Stimulated activated CD4-positive, alpha-beta T cell treated with anti-CD3 and anti-CD28 coated beads, Interleukin-15, amount 100 ng/mL, for 24 hours (primary cell): ENCODE measurements around the gene FAM13A.

Source experiments
- DNase-seq: peaks from one replicate; pipeline ENCODE4 v3.0.0-alpha.2; 2020

FAM13A gene

DNA sequence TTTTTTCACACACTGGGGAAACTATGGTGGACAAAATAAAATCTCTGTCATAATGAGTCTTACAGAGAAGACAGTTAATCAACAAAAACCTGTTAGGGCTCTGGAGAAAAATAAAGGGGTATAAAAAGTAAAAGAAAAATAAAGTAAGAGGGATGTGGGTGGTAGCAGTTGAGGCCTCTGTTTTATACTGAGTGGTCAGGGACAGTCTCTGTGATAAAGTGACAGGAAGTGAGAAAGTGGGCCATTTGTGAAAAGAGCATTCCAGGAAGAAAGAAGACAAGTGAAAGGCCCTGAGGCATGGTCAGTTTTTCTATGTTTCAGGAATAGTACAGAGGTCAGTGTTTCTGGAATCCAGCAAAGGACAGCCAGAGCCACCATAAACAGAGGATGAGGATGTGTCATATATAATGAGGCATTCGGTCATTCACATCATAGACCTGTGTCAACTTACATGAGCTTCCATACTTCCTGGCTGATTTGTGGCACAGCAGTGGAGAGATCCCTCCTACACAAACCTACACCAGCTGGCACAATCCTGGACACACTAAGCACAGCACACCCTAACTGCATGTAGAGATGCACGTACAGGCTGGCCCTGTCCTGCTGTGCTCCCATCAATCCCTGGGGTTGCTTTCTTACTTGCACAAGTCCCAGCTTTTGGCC, 295.0 kb downstream of the FAM13A start:
- no peak for DNase-seq

DNA sequence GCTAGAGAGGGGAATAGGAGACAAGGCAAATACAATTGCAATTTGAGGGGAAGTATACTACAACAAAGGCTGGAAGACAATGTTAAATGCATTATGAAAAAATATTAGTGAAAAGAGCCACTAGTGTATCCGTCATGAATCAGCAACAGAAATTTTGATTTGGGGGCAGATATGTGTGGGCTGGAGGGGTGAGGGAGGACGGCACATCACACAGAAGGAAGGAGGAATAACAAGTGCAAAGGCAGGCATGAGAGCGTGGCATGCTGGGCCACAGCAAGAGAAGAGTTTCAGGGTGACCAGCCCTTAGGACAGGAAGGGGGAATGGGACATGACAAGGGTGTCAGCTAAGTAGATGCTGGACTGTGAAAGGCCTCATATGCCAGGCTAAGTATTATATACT, 295.6 kb downstream of the FAM13A start:
- DNase-seq: no peak

DNA sequence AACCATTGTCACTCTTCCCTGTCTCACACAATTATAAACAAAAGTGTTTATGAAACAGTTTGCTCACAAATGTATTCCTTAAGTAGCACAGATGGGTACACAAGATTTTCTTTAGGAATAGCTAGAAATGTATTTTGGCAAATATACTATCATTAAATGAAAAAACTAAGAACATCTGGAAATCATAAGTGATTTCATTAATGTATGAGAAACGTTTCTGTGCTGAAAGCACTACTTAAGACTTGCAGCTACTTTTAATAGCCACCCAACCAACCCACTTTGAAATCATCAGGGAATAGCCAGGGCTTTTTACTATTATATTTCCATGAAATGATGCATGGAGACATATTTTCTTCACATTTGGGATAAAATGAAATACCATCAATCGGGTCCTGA, 297.1 kb downstream of the FAM13A start:
- DNase-seq: no peak

DNA sequence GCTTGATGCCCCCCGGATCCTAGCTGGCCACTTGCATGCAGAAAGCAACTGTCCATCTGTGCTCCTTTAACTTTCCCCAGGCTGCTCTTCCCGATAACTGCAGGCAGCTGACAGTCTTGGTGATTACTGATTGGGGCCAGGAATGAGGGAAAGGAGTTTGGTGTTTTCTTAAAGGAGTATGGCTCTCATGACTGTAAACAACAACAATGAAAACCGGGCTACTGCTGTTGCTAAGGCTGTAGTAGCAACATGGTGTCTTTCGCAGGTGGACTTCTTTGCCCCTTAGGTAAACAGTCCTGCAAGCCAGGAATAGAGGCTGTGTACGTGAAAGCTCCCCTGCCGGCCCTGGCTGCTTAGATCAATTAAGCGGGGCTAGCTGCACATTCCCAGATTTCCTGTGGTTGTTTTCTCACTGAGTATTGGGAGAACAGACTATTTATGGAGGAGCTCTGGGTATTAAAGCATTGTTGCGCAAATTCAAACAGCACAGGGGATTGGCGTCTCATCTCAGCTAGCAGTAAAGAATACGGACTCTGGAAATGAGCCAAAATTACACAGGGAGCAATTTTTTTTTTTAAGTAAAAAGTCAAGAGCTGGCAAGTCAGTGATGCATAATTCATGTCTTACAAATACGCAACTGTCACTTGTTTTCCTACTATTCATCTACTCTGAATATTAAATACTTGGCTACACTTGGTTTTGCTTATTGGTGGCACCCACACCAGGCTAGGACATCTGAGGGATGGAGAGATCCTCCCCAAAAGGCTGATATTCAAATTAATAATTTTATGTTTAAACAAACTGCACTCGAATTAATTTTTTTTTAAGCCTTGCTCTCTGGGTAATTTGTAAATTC, 297.7 kb downstream of the FAM13A start:
- no peak for DNase-seq

DNA sequence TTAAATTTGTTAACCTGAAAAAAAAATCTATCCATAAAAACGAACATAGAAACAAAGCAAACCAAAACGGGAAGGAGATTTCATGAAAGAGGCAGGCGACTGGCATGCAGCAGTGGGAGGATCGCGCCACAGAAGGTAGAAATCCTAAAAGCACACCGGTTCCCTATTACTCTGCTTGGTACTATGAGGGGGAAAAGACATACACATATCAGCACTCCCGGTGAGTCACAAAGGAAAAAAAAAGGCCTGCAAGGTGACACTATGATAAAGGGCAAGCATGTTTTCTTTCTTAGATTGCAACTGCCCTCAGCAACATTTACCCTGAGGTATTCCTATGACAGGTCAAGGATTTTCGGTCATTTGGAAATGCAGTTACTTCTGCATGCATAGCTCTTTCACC, 298.7 kb downstream of the FAM13A start:
- DNase-seq: no peak

DNA sequence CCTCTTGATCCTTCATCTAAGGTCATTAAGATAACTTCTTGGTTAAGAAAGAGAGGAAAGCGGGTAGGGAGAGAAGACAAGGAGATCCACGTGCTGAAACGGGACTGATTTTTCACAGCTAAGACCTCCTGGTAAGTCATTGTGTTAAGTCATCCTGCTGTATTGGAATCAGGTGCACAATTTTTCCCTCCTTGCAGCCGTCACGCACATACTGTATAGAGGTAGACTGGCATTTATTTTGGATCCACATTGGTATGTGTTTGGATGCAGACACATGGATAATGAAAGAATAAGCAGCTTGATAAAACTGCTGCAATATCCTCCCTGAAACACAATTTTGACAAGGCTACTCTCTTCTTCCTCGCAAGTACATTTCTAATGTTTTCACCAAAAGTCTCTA, 299.2 kb downstream of the FAM13A start:
- no peak for DNase-seq

DNA sequence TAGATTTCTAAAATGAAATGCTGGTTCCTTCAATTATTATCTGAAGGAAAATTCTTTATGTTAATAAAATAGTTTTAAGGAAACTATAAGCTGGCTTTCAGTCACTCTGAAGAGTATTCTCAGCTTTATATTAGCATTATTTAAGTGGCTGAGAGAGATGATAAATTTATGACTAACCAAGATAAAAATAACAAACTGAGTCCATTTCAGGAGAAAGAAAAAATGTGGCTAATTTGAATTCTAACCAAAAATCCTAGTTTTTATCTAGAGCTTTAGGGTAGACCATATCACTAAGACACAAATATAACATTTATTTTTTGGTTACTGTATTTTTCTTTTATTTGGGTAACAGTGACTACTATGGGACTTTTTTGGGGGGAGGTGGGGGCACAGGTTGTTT, 299.9 kb downstream of the FAM13A start:
- no peak for DNase-seq

DNA sequence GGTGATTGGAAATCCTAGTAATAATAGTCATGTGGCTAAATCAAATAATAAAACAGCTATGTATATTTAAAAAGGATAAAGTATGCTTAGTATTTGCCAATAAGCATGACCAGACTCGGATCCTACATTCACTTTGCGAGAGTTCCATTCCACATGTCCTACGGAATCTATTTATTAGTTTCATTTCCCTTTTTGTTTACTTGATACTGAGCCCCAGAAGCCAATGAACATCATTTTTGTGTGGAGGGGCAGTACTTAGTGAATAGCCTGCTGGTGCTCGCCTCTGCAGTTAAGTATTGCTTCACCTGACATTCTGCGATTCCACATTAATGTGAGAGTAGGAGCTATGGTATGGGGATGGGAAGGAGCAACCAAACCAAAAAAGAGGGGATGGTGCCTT, 300.8 kb downstream of the FAM13A start:
- DNase-seq: no peak

DNA sequence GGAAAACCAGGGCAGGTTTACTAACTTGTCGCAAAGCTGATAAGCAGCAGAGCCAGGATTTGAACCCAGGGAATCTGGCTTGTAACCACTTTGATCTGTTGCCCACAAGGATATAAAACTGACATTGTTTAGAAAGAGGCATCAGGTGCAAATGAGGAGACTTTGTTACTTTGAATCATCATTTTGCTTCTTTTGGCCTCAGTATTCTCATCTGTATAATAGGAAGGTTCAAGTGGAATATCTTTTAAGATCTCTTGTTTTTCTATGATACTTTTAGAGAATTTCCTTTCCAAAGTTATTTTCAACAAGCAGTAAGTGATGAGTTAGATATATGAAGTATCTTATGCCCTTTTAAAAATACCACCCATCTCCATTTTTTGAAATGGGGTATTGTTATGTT, 301.5 kb downstream of the FAM13A start:
- DNase-seq: no peak

DNA sequence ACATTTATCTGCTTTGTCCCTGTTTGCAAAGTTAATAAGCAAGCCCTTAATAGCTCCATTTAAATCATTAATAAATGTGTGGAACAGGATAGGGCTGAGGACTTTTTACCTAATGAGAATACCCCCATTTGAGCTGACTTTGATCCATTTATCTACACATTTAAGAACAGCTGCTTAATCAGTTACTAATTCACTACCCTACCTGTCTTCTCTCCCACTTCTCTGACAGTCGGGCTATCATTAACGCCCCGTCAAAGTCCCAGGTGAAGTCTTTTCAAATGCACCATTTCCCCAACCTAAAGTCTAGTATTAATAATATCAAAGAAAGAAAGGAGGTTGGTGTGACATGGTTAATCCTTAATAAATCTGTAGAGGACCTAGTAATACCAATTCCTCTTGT, 302.2 kb downstream of the FAM13A start:
- DNase-seq: no peak

DNA sequence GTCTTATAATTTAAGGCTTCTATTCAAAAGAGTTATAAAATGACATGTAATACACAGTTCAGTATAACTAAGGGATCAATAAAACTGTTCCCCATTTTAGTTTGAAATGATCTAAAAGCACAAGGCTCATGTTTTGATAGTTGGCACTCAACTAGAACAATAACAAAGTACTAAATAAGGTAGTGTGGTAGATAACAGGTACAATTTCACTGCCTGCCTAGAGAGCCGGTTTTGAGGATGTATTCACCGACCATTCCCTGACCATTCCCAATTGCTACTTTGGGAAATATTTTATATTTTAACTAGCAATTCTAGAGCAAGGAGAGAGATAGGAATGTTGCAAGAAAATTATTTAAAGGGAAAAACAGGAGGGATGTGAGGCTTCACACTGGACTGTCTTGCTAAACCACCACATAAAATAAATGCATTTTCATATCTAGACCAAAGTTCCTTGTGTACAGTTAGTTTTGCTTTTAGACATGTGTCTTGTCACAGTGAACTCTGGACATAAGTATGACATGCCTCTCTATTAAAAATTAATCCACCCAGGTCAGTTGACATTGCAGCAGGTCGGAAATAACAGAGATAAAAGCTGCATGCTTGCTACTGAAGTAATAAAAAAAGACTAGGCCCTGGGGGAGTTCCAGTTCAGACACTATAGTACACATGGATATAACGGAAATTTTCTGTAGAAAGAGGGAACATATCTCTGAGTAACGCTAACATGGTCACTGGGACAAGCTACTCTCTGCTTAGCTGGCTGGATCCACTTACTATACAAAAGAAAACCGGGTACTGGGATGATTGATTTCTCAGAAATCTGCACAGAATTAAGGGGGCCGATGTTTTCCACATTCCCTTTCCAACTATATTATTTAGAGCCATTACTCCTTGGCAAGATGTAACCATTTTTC, 303.1 kb downstream of the FAM13A start:
- no peak for DNase-seq

DNA sequence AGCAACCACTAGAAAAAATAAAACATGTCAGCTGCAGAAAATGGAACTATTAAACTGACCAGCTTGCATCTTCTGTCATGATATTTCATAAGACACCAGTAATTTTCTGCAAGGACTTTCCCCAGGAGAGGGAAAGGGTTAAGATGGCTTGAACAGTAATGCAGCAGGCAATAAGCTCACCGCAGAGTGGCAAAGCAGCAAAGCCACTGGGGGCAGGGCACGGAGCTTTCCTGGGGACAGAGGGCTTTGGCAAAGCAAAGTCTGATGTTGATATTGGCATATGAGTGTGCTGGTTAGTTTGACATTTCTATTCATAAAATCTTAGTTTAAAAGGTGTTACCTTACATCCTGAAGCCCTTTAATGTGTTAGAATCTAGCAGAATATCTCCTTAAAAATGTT, 304.2 kb downstream of the FAM13A start:
- no peak for DNase-seq

DNA sequence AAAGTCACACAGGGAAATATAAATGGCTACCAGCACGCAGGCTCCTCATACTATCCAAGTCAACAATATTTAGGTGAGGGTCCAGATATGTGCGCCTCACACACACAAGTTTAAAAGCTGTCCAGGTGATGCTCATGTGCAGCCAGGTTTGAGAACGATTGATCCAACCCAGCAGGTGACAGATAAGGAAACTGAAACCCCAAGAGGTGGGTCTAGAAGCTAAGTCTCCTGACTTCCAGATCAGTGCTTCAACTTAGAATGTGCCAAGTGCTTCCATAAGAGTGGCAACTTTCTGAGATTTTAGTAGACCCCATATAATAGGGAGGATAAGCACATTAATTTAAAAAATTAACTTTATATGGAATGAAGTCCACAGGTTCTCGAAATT, 304.9 kb downstream of the FAM13A start:
- no peak for DNase-seq

DNA sequence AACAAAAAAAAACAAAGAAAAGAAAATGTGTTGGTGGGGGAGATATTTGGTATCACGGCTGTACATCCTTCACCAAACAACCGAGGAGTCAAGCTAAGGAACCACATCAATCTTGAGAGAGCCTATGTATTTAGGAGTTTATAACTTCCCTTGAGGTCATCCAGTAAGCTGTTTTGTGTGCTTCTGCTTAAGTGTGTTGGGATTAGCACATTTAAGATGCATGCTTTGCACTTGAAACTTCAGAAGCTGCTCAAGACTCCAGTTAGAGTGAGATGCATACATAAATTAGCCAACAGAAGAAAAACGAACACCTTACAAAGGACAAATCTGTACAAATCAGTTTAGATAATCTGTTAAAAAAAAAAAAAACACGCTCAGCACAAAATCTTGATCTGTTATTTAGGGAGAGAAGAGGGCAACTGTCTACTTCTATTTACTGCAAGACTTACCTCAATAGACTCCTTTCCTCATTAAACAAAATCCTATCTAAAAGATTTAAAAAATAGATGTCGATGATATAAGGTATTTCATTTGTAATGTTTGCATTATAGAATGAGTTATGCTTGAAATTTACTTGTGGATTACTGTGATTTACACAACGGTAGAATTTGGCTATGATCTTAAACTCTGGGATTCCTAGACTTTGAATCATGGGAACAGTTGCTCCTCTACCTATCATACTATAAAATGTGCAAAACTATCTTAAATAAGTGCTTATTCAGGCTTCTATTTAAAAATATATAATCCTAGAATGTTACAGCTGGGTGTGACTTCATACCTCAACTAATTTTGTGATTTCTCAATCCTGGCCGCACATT, 305.5 kb downstream of the FAM13A start:
- no peak for DNase-seq

DNA sequence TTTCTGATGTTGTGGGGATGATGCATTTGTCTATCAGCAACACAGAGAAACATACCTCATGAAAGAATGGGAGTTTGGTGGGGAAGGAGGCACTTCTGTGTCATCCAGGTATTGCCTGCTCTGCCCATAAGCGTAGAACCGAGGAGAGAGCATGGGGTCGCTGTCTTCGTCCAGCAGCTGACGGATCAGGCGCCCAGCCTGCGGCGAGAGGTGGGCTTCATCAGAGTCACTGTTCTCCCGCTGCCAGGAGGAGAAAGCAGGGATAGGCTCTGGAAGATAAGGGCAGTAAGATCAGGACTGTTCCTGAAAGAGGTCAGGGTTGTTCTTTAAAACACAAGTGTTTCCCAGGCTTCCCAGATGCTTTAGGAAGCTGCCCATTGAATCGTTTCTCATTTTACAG, 306.6 kb downstream of the FAM13A start:
- no peak for DNase-seq

DNA sequence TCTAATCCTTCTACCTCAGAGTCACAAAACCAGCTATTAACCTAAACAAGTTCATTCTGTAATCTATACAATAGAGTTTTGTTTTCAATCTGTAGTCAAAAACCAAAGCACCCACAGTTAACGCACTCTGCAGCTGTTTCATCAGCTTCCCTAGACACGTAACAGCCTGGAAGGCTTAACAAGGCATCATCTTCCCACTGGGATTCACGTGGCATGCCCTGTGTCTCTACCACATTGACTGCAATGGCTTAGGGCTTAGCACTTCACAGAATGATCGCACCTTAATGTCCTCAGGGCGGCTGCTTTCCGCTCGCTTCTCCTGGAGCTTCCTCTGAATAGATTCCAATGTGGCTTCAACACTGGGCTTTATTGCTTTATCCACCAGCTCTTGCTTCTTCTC, 309.6 kb downstream of the FAM13A start:
- DNase-seq: no peak

DNA sequence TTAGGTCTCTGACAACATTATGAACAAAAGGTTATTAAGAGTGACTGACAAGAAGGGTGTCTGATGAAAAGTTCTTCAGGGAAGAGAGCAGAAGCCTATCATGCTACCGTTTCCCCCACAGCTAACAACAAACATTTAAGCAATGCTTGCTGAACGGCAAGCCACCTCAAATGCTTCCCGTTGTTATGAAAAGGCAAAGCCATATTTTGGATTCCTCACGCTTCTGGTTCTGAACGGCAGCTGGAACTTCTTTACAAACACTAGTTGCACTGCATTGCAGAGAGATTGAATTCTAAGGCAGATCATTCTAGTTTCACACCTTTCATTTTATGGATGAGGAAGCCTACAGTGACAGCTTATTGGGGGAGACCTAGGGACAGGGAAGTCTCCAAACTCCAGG, 310.8 kb downstream of the FAM13A start:
- no peak for DNase-seq

DNA sequence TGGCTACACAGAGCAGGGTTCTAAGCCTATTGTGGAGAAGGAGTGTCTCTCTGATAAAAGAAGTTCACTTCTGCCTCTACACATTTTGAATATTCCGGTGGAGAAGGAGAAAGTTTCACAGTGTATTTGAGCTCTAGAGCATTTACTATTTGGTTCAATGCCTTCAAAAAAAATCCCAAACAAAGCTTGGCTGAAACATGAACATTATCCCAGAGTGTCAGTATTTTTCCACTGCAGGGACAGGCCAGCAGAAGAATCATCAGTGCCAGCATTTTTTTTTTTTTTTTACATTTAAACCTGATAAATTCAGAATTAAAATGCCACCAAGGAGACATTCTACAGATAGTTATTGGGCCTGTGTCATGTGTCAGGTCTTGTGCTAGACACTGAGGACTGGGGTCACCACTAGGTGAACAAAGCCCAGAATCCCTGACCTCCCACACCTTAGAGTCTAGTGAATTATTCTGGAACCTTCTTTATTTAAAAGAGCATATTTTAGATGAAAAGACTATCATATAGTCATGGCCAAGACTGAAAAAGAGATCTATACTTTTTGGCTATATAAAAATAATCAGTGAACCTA, 311.3 kb downstream of the FAM13A start:
- DNase-seq: no peak

DNA sequence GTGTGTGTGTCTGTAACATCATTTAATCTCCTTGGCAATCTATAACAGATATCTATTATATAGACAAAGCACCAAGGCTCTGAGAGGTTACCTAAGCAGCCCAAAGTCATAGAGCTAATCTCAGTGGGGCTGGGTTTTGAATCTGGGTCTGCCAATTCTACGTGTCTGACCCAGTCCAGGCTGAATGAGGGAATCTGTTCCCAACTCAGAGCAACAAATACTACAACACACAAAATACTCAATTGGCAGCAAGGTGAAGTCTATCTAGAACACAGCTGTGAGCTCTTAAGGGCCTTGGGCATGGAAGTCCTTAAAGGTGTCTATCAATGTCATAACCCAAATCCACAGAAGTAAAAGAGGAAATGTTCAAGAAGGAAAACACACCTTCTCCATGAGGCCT, 311.8 kb downstream of the FAM13A start:
- DNase-seq: no peak

DNA sequence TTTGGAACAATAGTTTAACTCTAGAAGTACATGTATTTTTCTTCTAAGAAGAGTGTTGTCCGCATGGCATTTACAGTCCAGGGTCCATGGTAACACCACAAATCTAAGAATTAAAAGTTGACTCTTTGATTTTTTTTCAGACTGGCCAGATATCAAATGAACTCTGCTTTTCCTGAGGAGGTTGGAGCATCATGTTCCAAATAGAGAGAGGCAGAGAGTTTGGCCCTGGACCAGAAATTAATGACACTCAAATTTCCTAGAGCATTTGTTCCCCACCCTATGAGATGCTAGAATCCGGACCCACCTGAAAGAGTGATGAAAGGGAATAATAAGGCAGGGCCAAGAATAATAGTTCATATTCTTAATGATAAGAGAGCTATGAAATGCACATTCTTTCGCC, 312.4 kb downstream of the FAM13A start:
- DNase-seq: no peak

DNA sequence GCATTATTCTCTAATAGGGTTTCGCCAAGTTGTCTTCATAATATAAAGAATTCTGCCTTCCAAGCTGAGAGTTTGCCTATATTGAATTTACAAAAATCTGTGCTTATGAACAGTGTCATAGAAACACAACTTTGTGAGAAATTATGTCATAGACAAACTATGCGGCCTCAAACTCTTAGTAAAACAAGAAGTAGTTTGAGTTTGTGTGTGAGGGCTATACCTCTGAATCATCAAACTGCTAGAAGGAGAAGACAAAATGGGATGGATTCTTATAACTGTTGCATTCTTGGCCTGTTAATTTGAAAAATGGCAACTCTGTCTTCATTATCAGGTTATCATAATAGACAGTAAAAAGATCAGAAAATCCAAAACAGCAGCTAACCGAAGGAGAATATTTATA, 313.3 kb downstream of the FAM13A start:
- DNase-seq: no peak

DNA sequence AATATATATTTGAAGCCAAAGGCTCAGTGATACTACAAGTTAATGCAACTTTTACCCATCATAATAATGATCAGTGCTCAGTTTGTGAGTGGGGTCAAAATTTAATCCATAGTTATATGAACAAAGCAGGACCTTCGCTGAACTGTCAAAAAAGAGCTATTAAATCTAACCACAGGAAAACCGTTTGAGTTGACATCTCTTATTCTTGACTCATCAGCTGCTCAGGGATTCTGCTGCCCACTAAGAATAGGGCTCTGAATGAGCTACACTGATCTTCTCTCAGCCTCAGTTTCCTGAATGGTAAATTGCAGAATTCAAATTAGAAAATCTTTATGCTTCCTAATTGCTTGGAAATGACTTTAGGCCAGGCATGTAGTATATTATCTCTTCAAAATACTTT, 314.4 kb downstream of the FAM13A start:
- DNase-seq: no peak
